Measurements from ENCODE around the gene CSMD2. TPM values are rescaled to one million over a fixed set of nuclear protein-coding genes. Genes with fewer than 3 reads are reported as not detected.

The CSMD2 gene
- total RNA-seq, 4 donors from 2014 or later: 0.16 to 1.00 (median 0.27) TPM; not detected in 1

GRCh38 chr1:34055818-34056217, 109.2 kb downstream of the CSMD2 start:
- no peak overlapping the region for H3K27ac ChIP-seq
- no peaks in the 10 kb centered on the region for H3K36me3 ChIP-seq
- H3K9me3 ChIP-seq: no peaks in the 10 kb centered on the region
- no peak for TF ChIP-seq POLR2AphosphoS5 (IDR thresholded peaks at IDR 0.05)
- no peak for TF ChIP-seq CTCF (IDR thresholded peaks at IDR 0.05)
- no peak for TF ChIP-seq POLR2A (IDR thresholded peaks at IDR 0.05)
- TF ChIP-seq EP300 (IDR thresholded peaks at IDR 0.05; ENCODE audit: low read depth): no peak
- no peak overlapping the region for H3K4me3 ChIP-seq
- in situ Hi-C loops (cut with MboI; ENCODE audit: low pct_ligation_motif_present in 1 of 4, low pct_unique_long_range_greater_than_20kb in 1 of 4, low sequenced_read_pairs in 3 of 4) (no loop called here), intact Hi-C loops (cut with DNase I; ENCODE audit: low total_unique reads) (no loop called here)
- no peak for DNase-seq
- WGBS, 2 donors (ENCODE audit: low coverage in 1 of 2): 78 to 93% methylated on average over 2 to 5 of the region's 5 CpGs
- no peaks in the 10 kb centered on the region for H3K27me3 ChIP-seq
- no peaks in the 10 kb centered on the region for H3K4me1 ChIP-seq

DNA sequence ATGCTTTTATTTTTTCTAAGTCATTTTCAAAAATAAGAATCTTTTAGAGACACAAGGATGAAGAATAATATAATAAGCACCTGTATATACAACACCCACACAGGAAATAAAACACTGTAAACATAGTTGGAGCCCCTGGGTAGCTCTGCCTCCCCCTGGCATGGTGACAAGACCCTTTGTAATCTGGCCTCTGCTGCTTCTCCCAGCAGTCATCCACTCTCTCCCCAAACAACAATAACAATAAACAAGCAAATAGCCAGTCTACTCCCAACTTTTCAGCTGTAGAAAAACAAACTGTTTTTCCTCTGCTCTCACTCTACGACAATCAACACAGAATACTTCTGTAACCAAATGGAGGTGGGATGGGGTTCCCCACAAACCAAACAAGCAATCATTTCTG, 110.1 kb downstream of the CSMD2 start:
- 44 to 80% methylated on average over 1 of the region's 1 CpG for WGBS, 2 donors (ENCODE audit: low coverage in 1 of 2)
- Histone ChIP-seq H3K36me3 (no peaks in the 10 kb centered on the region), H3K9me3 (no peaks in the 10 kb centered on the region), H3K27ac (no peak overlapping the region), H3K27me3 (no peaks in the 10 kb centered on the region), H3K4me3 (no peak overlapping the region), H3K4me1 (no peaks in the 10 kb centered on the region)
- no peak for TF ChIP-seq CTCF (IDR thresholded peaks at IDR 0.05)
- TF ChIP-seq POLR2A (IDR thresholded peaks at IDR 0.05): no peak
- no peak for TF ChIP-seq POLR2AphosphoS5 (IDR thresholded peaks at IDR 0.05)
- no peak for TF ChIP-seq EP300 (IDR thresholded peaks at IDR 0.05; ENCODE audit: low read depth)
- DNase-seq: no peak
- intact Hi-C loops (cut with DNase I; ENCODE audit: low total_unique reads): no loop called here
- in situ Hi-C loops (cut with MboI; ENCODE audit: low pct_ligation_motif_present in 1 of 4, low pct_unique_long_range_greater_than_20kb in 1 of 4, low sequenced_read_pairs in 3 of 4): no loop called here

- in situ Hi-C loops (cut with MboI; ENCODE audit: low pct_ligation_motif_present in 1 of 4, low pct_unique_long_range_greater_than_20kb in 1 of 4, low sequenced_read_pairs in 3 of 4): no loop called here
These were observed 111.4 kb downstream of the CSMD2 start for GRCh38 chr1:34053660-34054059.

GRCh38 chr1:34052565-34052964, 112.5 kb downstream of the CSMD2 start:
- TF ChIP-seq POLR2A (IDR thresholded peaks at IDR 0.05) (no peak), CTCF (IDR thresholded peaks at IDR 0.05) (no peak), POLR2AphosphoS5 (IDR thresholded peaks at IDR 0.05) (no peak)
- no peaks in the 10 kb centered on the region for H3K36me3 ChIP-seq
- no peak overlapping the region for H3K4me3 ChIP-seq
- DNase-seq: no peak
- in situ Hi-C loops (cut with MboI; ENCODE audit: low pct_ligation_motif_present in 1 of 4, low pct_unique_long_range_greater_than_20kb in 1 of 4, low sequenced_read_pairs in 3 of 4) (no loop called here), intact Hi-C loops (cut with DNase I; ENCODE audit: low total_unique reads) (no loop called here)
- WGBS, 2 donors (ENCODE audit: low coverage in 1 of 2): 79 to 82% methylated on average over 6 of the region's 6 CpGs
- H3K27me3 ChIP-seq: no peaks in the 10 kb centered on the region
- no peaks in the 10 kb centered on the region for H3K4me1 ChIP-seq
- no peak overlapping the region for H3K27ac ChIP-seq
- no peaks in the 10 kb centered on the region for H3K9me3 ChIP-seq

More at GRCh38 chr1:34053660-34054059, 111.4 kb downstream of the CSMD2 start:
- Histone ChIP-seq H3K27me3 (no peaks in the 10 kb centered on the region), H3K27ac (no peak overlapping the region), H3K4me3 (no peak overlapping the region), H3K4me1 (no peaks in the 10 kb centered on the region), H3K9me3 (no peaks in the 10 kb centered on the region), H3K36me3 (no peaks in the 10 kb centered on the region)
- no peak for TF ChIP-seq EP300 (IDR thresholded peaks at IDR 0.05; ENCODE audit: low read depth)
- no peak for TF ChIP-seq POLR2AphosphoS5 (IDR thresholded peaks at IDR 0.05)
- TF ChIP-seq POLR2A (IDR thresholded peaks at IDR 0.05): no peak
- TF ChIP-seq CTCF (IDR thresholded peaks at IDR 0.05): no peak
- intact Hi-C loops (cut with DNase I; ENCODE audit: low total_unique reads): no loop called here
- DNase-seq: no peak
- 88 to 95% methylated on average over 2 of the region's 2 CpGs for WGBS, 2 donors (ENCODE audit: low coverage in 1 of 2)

All from transverse colon (tissue), 4 donors.